OCI-LY7 (cell line): ENCODE data around the gene FOXP1. TPM values are rescaled to one million over a fixed set of nuclear protein-coding genes. Genes with fewer than 3 reads are reported as not detected.

ENCODE experiments used
- BruUV-seq: library from RNA; stranded (reverse); fragments of 400-500 nt; replicated peaks from 2 replicates; lab custom pipeline; 2021; lab: Mats Ljungman, UMichigan
- CTCF ChIA-PET: fragments of 300-600 bp; sonication (Branson Sonifier 250); formaldehyde crosslinking; loops from one replicate; lab custom pipeline; 2022; ENCODE audit warnings: antibody characterized with exemption; ENCODE audit not compliant: unreplicated experiment; lab: Charles Lee
- POLR2A ChIA-PET: fragments of 300-600 bp; sonication (Branson Sonifier 250); formaldehyde crosslinking; loops from one replicate; lab custom pipeline; 2022; ENCODE audit warnings: antibody characterized with exemption; lab: Charles Lee
- DNase-seq: peaks from one replicate; pipeline ENCODE4 v3.0.0-alpha.2; 2015; ENCODE audit warnings: low spot score
- H2AFZ ChIP-seq: fragments of 200-600 bp; sonication (generic), shearing (Covaris generic); 2 replicates; pipeline ENCODE4 v1.6.1; 2014; ENCODE audit warnings: mild to moderate bottlenecking, antibody characterized with exemption, low read length, moderate library complexity
- H3K27ac ChIP-seq: fragments of 200-600 bp; sonication (generic); 2 replicates; pipeline ENCODE4 v1.5.1; 2014; ENCODE audit warnings: mixed run types, low read depth, mild to moderate bottlenecking, moderate library complexity, low read length, inconsistent platforms; ENCODE audit not compliant: poor library complexity, severe bottlenecking
- H3K36me3 ChIP-seq: fragments of 200-600 bp; sonication (generic); 2 replicates; pipeline ENCODE4 v1.6.1; 2014; ENCODE audit warnings: mild to moderate bottlenecking, antibody characterized with exemption, low read length, moderate library complexity, mixed read lengths; ENCODE audit not compliant: insufficient read depth
- H3K4me1 ChIP-seq: fragments of 200-600 bp; sonication (generic); 2 replicates; pipeline ENCODE4 v1.5.1; 2014; ENCODE audit warnings: mild to moderate bottlenecking, low read length; ENCODE audit not compliant: insufficient read depth, poor library complexity, severe bottlenecking
- H3K4me2 ChIP-seq: fragments of 200-600 bp; sonication (generic); 2 replicates; pipeline ENCODE4 v1.6.1; 2014; ENCODE audit warnings: mild to moderate bottlenecking, low read length
- H3K4me3 ChIP-seq: fragments of 200-600 bp; sonication (generic); 2 replicates; pipeline ENCODE4 v1.5.1; 2014; ENCODE audit warnings: mild to moderate bottlenecking, low read depth, low read length; ENCODE audit not compliant: poor library complexity, severe bottlenecking
- H3K79me2 ChIP-seq: fragments of 200-600 bp; sonication (generic); 2 replicates; pipeline ENCODE4 v1.6.1; 2016; ENCODE audit warnings: low read depth, mild to moderate bottlenecking, low read length, moderate library complexity, mixed read lengths; ENCODE audit not compliant: insufficient read depth
- H3K9me2 ChIP-seq: fragments of 200-600 bp; sonication (generic); 2 replicates; pipeline ENCODE4 v1.6.1; 2016; ENCODE audit warnings: mild to moderate bottlenecking, low read length, mixed read lengths; ENCODE audit not compliant: insufficient read depth
- H3K9me3 ChIP-seq: fragments of 200-600 bp; sonication (generic); 2 replicates; pipeline ENCODE4 v1.6.1; 2014; ENCODE audit warnings: mild to moderate bottlenecking, mixed run types, low read length, mixed read lengths
- H4K20me1 ChIP-seq: fragments of 200-600 bp; sonication (generic); 2 replicates; pipeline ENCODE4 v1.6.1; 2014; ENCODE audit warnings: mild to moderate bottlenecking, antibody characterized with exemption, low read length, moderate library complexity, mixed read lengths; ENCODE audit not compliant: insufficient read depth
- EZH2phosphoT487 ChIP-seq: fragments of 200-600 bp; sonication (generic); IDR thresholded peaks from 2 replicates; pipeline ENCODE4 v1.6.1; 2018; ENCODE audit warnings: low read depth, borderline replicate concordance, mild to moderate bottlenecking, mixed run types, antibody characterized with exemption, low read length, moderate library complexity, mixed read lengths
- intact Hi-C: fragments of 100-400 bp; cut with micrococcal nuclease; formaldehyde crosslinking; loops from one replicate; pipeline ENCODE4 v1.10.0; 2022; ENCODE audit not compliant: unreplicated experiment
- total RNA-seq, 2 experiments: library from RNA; depleted of rRNA in 1 of 2; stranded (reverse); fragments of >200 nt in 1 of 2; shearing (Covaris generic) in 1 of 2; gene quantifications; 2 replicates each; pipeline ENCODE4 v1.2.3, GENCODE V29; 2014 to 2022
- TF ChIP-seq, protein P1 (sequence below): fragments of 200-600 bp; sonication (generic); conservative IDR thresholded peaks from 2 replicates; pipeline ENCODE4 v1.5.1; 2014; ENCODE audit warnings: mild to moderate bottlenecking, antibody characterized with exemption, low read length, moderate library complexity, mixed read lengths

The FOXP1 gene
- total RNA-seq, 2 experiments from 2014 or later: 87.3 to 151 TPM

DNA sequence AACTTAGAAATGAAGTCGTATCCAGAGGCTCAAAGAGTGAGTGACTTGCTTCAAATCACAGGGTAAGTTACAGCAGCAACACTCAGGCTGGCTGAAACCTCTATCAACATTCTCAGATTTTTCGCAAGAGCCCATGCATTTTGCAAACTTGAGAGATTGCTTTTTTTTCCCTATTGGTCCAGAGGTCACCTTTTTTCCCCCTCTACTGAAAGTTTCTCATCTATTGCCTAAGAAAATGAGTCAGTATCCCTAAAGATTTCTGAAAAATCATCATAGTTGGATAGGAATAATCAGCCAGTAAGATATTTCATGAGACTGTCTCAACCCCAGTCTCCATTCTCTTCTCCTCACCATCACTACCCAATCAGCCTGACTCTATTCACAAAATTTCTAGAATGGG lies 410.6 kb downstream of the FOXP1 start:
- no peak overlapping the region for H3K27ac ChIP-seq
- 0 out of 2 replicates have a peak, but pooled peaks cover 2% of the 10 kb centered on the region for H3K36me3 ChIP-seq
- H3K4me3 ChIP-seq: no peak overlapping the region
- intact Hi-C loops: no loop called here
- no TSS peak for BruUV-seq
- no peak for DNase-seq
- ChIA-PET CTCF (no interaction called here), POLR2A (interaction anchor here (1.0 kb wide), 1 partner anchor 38 kb away, joined by 3 read pairs; no protein-coding TSS in a partner anchor)
- no peaks in the 10 kb centered on the region for H3K79me2 ChIP-seq
- peaks cover 14% of the 10 kb centered on the region for H3K4me1 ChIP-seq
- no peaks in the 10 kb centered on the region for H3K9me2 ChIP-seq
- no peaks in the 10 kb centered on the region for H3K9me3 ChIP-seq
- H4K20me1 ChIP-seq: no peaks in the 10 kb centered on the region
- H3K4me2 ChIP-seq: no peak overlapping the region
- H2AFZ ChIP-seq: no peak overlapping the region
- TF ChIP-seq EZH2phosphoT487: no peak

DNA sequence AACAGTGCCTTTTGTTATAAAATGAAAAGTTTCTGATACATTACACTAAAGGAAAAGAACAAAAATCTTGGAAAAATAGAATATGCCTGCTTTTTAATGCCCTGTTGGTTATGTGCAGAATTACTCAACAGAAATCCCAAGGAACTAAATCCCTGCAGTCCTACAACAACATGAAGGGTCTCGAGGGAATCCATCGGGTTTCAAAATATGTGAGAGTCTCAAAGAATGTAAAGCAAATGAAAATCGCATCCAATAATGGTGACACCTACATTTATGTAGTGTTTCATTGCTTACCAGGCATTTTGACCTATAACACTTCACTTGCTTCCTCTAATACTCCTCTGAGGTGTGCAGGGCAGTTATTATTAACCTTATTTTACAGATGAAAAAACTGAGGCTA lies 411.3 kb downstream of the FOXP1 start:
- H3K4me1 ChIP-seq: peaks cover 14% of the 10 kb centered on the region
- no peak overlapping the region for H3K4me2 ChIP-seq
- no TSS peak for BruUV-seq
- H3K4me3 ChIP-seq: no peak overlapping the region
- H3K36me3 ChIP-seq: 0 out of 2 replicates have a peak, but pooled peaks cover 2% of the 10 kb centered on the region
- ChIA-PET POLR2A (no interaction called here), CTCF (no interaction called here)
- no peaks in the 10 kb centered on the region for H4K20me1 ChIP-seq
- H3K9me2 ChIP-seq: no peaks in the 10 kb centered on the region
- H3K79me2 ChIP-seq: no peaks in the 10 kb centered on the region
- TF ChIP-seq, protein P1, sequence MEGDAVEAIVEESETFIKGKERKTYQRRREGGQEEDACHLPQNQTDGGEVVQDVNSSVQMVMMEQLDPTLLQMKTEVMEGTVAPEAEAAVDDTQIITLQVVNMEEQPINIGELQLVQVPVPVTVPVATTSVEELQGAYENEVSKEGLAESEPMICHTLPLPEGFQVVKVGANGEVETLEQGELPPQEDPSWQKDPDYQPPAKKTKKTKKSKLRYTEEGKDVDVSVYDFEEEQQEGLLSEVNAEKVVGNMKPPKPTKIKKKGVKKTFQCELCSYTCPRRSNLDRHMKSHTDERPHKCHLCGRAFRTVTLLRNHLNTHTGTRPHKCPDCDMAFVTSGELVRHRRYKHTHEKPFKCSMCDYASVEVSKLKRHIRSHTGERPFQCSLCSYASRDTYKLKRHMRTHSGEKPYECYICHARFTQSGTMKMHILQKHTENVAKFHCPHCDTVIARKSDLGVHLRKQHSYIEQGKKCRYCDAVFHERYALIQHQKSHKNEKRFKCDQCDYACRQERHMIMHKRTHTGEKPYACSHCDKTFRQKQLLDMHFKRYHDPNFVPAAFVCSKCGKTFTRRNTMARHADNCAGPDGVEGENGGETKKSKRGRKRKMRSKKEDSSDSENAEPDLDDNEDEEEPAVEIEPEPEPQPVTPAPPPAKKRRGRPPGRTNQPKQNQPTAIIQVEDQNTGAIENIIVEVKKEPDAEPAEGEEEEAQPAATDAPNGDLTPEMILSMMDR: no peak
- TF ChIP-seq EZH2phosphoT487: no peak
- H2AFZ ChIP-seq: no peak overlapping the region
- DNase-seq: no peak
- no peaks in the 10 kb centered on the region for H3K9me3 ChIP-seq
- intact Hi-C loops: no loop called here
- H3K27ac ChIP-seq: no peak overlapping the region

DNA sequence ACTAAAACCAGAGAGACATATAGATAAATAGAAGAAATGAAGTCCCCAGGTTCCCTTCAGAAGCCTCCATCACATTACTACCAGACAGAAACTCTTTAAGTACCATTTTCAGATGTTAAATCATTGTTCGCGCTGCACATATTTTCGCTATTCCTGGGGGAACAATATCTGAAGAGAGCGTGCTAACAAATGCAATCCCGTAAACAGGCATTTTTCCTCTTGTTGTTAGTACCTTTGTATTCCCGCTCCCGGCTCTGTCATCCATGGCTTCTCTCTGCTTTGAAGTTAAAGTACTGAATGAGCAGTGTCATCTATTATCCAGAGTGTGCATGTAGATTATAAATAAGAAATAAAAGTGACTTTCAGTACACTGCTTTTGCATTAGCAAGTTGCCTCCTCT lies 412.3 kb downstream of the FOXP1 start:
- CTCF ChIA-PET: no interaction called here
- Histone ChIP-seq H3K27ac (no peak overlapping the region), H2AFZ (no peak overlapping the region), H3K36me3 (peaks cover 9% of the 10 kb centered on the region; the same call in 1 of the 2 replicates), H3K9me2 (no peaks in the 10 kb centered on the region), H4K20me1 (no peaks in the 10 kb centered on the region), H3K4me1 (peaks cover 14% of the 10 kb centered on the region), H3K4me3 (no peak overlapping the region), H3K4me2 (no peak overlapping the region), H3K79me2 (no peaks in the 10 kb centered on the region), H3K9me3 (no peaks in the 10 kb centered on the region)
- TF ChIP-seq EZH2phosphoT487: no peak
- TF ChIP-seq, protein P1: no peak
- intact Hi-C loops: no loop called here
- BruUV-seq: no TSS peak
- DNase-seq: no peak
- POLR2A ChIA-PET: interaction anchor here (0.5 to 0.7 kb wide), 2 partner anchors 10 to 181 kb away, joined by 3 to 4 read pairs; no protein-coding TSS in a partner anchor
